Measurements from ENCODE around the gene MTHFD1L. TPM values are rescaled to one million over a fixed set of nuclear protein-coding genes. Genes with fewer than 3 reads are reported as not detected.

The MTHFD1L gene
- total RNA-seq, 4 donors from 2014 or later = 3.3 to 7.8 (median 3.8) TPM

GRCh38 chr6:151089978-151090377, 224.5 kb downstream of the MTHFD1L start:
- no peak for TF ChIP-seq CTCF (IDR thresholded peaks at IDR 0.05; ENCODE audit: low read depth)

DNA sequence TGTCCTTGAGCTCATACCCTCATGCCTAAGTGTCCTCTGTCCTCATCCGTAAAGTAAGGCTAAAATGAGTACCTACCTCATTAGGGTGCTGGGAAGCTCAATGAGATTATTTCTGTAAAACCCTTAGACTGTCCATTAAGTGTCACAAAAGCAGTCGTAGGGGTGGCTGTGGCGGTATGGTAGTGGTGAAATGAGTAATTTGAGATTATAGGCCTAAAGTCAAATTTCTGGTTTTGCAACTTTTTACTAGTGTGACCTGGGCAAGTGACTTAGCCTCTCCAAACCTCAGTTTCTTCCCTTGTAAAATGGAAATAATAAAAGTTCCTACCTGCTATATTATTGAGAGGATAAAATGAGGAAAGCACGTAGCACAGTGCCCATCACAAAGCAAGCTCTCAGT, 226.1 kb downstream of the MTHFD1L start:
- no peak for TF ChIP-seq CTCF (IDR thresholded peaks at IDR 0.05; ENCODE audit: low read depth)

DNA sequence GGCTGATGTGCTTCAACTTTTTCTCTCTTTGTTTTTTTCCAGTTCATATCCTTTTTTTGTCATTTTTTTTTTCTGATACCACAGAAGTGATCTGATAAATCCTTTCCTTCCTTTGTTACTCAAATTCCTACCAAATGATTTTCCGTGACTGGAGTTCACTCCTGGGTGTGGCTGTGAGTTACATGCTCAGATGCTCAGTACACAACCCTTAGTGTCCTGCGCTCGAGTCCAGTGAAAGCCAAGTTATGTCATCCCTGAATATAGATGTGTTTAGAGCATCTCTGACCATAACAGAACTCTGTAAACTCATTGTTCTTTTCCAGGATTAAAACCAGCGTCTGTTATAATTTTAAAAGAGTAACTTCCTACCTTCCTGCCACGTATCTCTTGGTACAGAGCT, 227.1 kb downstream of the MTHFD1L start:
- no peak for TF ChIP-seq CTCF (IDR thresholded peaks at IDR 0.05; ENCODE audit: low read depth)

GRCh38 chr6:151093706-151094105, 228.2 kb downstream of the MTHFD1L start:
- no peak for TF ChIP-seq CTCF (IDR thresholded peaks at IDR 0.05; ENCODE audit: low read depth)

DNA sequence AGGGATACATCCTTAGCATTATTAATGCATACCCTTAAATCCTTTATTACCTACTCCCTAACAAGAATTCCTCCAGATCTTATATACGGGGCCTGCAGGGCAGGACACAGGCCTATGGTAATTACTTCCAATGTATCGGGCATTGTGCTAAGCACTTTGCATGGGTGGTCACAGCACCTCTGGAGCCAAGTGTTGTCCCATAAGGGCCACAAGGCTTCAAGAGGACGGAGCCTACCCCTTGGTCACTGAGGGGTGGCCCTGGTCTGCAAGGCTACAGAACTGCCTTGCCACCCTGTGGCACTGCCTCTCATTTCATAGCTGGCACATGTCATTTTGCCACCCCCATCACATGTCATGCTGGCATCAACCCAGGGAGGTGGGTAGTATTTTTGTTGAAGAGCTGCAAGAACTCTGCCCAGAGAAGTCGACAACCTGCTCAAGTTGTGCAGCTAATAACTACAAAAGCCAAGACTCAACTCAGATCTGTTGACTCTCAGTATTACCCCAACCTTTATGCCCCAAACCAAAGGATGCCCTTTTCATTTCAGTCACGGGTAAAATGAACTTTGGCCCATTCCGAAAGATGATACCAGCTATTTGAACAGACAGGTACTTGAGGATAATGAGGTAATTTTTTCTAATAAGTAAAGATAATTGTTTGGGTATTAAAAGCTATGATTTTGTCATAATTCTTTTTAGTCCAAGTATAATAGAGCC, 230.2 kb downstream of the MTHFD1L start:
- no peak for TF ChIP-seq CTCF (IDR thresholded peaks at IDR 0.05; ENCODE audit: low read depth)

DNA sequence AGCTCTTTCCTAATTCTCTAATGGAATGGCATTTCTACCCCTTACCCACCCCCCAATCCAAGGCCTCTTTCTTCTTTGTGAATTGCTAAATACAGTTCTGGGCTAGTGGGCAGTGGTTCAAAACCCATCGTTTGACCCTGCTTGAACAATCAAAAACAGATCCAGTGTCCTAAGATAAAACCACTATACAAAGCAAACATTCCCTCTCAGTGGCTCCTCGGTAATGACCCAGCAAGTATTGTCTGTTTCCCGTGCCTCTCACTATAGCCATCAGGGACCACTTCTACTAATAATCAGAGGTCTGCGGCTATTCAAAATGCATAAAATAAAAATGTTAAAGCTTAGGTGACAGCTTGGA, 230.7 kb downstream of the MTHFD1L start:
- TF ChIP-seq CTCF (IDR thresholded peaks at IDR 0.05; ENCODE audit: low read depth) = no peak

DNA sequence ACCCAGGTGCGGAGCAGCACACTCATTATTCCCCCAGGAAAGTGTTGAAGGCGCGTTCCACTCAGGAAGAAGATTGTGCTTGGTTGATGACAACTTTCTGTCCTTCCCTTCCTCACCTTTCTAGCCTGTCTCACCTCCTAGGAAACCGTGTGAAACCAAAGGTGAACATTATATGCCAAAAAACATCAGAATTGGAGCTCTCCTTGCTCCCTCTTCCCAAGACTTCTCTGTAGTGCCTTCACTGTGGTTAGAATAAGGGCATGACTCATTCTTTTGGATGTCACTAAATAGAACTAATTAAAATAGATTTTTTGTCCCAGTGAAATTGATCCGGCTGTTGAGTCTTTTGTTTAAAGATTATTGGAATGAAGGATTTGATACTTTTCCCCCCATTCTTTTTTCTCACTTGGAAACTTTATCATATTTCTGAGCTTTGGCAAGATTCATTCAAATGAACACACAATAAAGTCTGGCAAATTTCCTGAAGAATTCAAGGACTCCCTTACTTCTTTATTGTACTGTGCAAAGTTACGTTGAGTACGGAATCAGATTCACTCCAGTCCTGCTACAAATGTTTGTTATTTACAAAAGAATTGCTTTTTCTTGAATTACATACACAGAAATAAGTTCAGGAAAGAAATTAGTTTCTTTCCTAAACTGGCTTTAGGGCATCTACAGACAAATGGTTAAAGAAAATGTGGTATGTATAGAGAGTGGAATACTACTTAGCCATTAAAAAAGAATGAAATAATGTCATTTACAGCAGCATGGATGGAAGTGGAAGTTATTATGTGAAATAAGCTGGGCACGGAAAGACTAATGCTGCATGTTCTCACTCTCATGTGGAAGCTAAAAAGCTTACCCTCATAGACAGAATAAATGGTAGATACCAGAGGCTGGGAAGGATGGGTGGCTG, 231.4 kb downstream of the MTHFD1L start:
- TF ChIP-seq CTCF (IDR thresholded peaks at IDR 0.05; ENCODE audit: low read depth) = no peak
